Activated naive CD8-positive, alpha-beta T cell treated with anti-CD3 and anti-CD28 coated beads for 36 hours (primary cell): ENCODE measurements around the gene NR5A2. TPM values are rescaled to one million over a fixed set of nuclear protein-coding genes. Genes with fewer than 3 reads are reported as not detected.

ENCODE experiments used
- DNase-seq: peaks from one replicate; pipeline ENCODE4 v3.0.0; 2021
- H3K27ac Mint-ChIP-seq: one replicate; pipeline ENCODE4 v1.8.0; 2022; ENCODE audit warnings: mild to moderate bottlenecking, moderate library complexity, mixed read lengths
- H3K27me3 Mint-ChIP-seq: one replicate; pipeline ENCODE4 v1.8.0; 2022; ENCODE audit warnings: mild to moderate bottlenecking, mixed read lengths
- H3K36me3 Mint-ChIP-seq: one replicate; pipeline ENCODE4 v1.8.0; 2021; ENCODE audit warnings: mild to moderate bottlenecking, mixed read lengths
- H3K4me1 Mint-ChIP-seq: one replicate; pipeline ENCODE4 v1.8.0; 2021; ENCODE audit warnings: mixed read lengths
- H3K4me3 Mint-ChIP-seq: one replicate; pipeline ENCODE4 v1.8.0; 2022; ENCODE audit warnings: mild to moderate bottlenecking, moderate library complexity, mixed read lengths
- H3K9me3 Mint-ChIP-seq: one replicate; pipeline ENCODE4 v1.8.0; 2022; ENCODE audit warnings: mixed read lengths
- total RNA-seq, 2 experiments: library from RNA; stranded (reverse); gene quantifications; one replicate each; pipeline ENCODE4 v1.2.3, GENCODE V29; 2021

The NR5A2 gene
- total RNA-seq, 2 experiments from 2014 or later = 0.06 to 0.08 TPM

GRCh38 chr1:200147742-200148141 is 120.2 kb downstream of the NR5A2 start:
- Mint-ChIP-seq H3K36me3 (no peaks in the 10 kb centered on the region), H3K27ac (no peak overlapping the region), H3K27me3 (no peaks in the 10 kb centered on the region), H3K4me3 (no peak overlapping the region), H3K9me3 (no peaks in the 10 kb centered on the region), H3K4me1 (peaks cover 22% of the 10 kb centered on the region)
- DNase-seq = no peak

GRCh38 chr1:200150006-200150405 is 122.5 kb downstream of the NR5A2 start:
- H3K27me3 Mint-ChIP-seq = no peaks in the 10 kb centered on the region
- DNase-seq = no peak
- H3K36me3 Mint-ChIP-seq = peaks cover 5% of the 10 kb centered on the region
- H3K27ac Mint-ChIP-seq = no peak overlapping the region
- H3K4me1 Mint-ChIP-seq = peaks cover 41% of the 10 kb centered on the region
- H3K9me3 Mint-ChIP-seq = no peaks in the 10 kb centered on the region
- H3K4me3 Mint-ChIP-seq = no peak overlapping the region

- peak; percentile 17 for DNase-seq
- peaks cover 41% of the 10 kb centered on the region for H3K4me1 Mint-ChIP-seq
- peaks cover 5% of the 10 kb centered on the region for H3K36me3 Mint-ChIP-seq
Measured at GRCh38 chr1:200150721-200151120, 123.2 kb downstream of the NR5A2 start.

GRCh38 chr1:200152336-200152735 is 124.8 kb downstream of the NR5A2 start:
- H3K36me3 Mint-ChIP-seq = peaks cover 5% of the 10 kb centered on the region
- H3K27ac Mint-ChIP-seq = no peak overlapping the region
- H3K4me3 Mint-ChIP-seq = no peak overlapping the region
- H3K4me1 Mint-ChIP-seq = peaks cover 43% of the 10 kb centered on the region
- DNase-seq = no peak
- no peaks in the 10 kb centered on the region for H3K27me3 Mint-ChIP-seq
- no peaks in the 10 kb centered on the region for H3K9me3 Mint-ChIP-seq

More at GRCh38 chr1:200150721-200151120, 123.2 kb downstream of the NR5A2 start:
- no peaks in the 10 kb centered on the region for H3K27me3 Mint-ChIP-seq
- no peaks in the 10 kb centered on the region for H3K9me3 Mint-ChIP-seq
- no peak overlapping the region for H3K4me3 Mint-ChIP-seq
- peak overlapping the region; percentile 10 for H3K27ac Mint-ChIP-seq

GRCh38 chr1:200153277-200154055 is 126.0 kb downstream of the NR5A2 start:
- Mint-ChIP-seq H3K4me1 (peaks cover 43% of the 10 kb centered on the region), H3K4me3 (peak overlapping the region; percentile 57), H3K27ac (peak overlapping the region; percentile 96), H3K36me3 (peaks cover 5% of the 10 kb centered on the region), H3K27me3 (no peaks in the 10 kb centered on the region), H3K9me3 (no peaks in the 10 kb centered on the region)
- peak; percentile 61 for DNase-seq

GRCh38 chr1:200154069-200154767 is 126.7 kb downstream of the NR5A2 start:
- H3K27ac Mint-ChIP-seq = peak overlapping the region; percentile 94
- H3K4me3 Mint-ChIP-seq = peak overlapping the region; percentile 71
- DNase-seq = peak; percentile 51
- no peaks in the 10 kb centered on the region for H3K9me3 Mint-ChIP-seq
- H3K4me1 Mint-ChIP-seq = peaks cover 43% of the 10 kb centered on the region
- H3K27me3 Mint-ChIP-seq = no peaks in the 10 kb centered on the region
- H3K36me3 Mint-ChIP-seq = peaks cover 5% of the 10 kb centered on the region

- Mint-ChIP-seq H3K27ac (no peak overlapping the region), H3K4me3 (no peak overlapping the region), H3K9me3 (no peaks in the 10 kb centered on the region), H3K27me3 (no peaks in the 10 kb centered on the region), H3K36me3 (peaks cover 5% of the 10 kb centered on the region), H3K4me1 (peaks cover 21% of the 10 kb centered on the region)
- DNase-seq = no peak
Measured at GRCh38 chr1:200157715-200158114, 130.2 kb downstream of the NR5A2 start.

GRCh38 chr1:200161801-200162200 is 134.3 kb downstream of the NR5A2 start:
- DNase-seq = no peak
- no peaks in the 10 kb centered on the region for H3K9me3 Mint-ChIP-seq
- peaks cover 1% of the 10 kb centered on the region for H3K4me1 Mint-ChIP-seq
- no peak overlapping the region for H3K4me3 Mint-ChIP-seq
- H3K36me3 Mint-ChIP-seq = no peaks in the 10 kb centered on the region
- no peaks in the 10 kb centered on the region for H3K27me3 Mint-ChIP-seq
- no peak overlapping the region for H3K27ac Mint-ChIP-seq

GRCh38 chr1:200162258-200162657 is 134.7 kb downstream of the NR5A2 start:
- H3K9me3 Mint-ChIP-seq = no peaks in the 10 kb centered on the region
- no peak for DNase-seq
- no peak overlapping the region for H3K27ac Mint-ChIP-seq
- no peaks in the 10 kb centered on the region for H3K27me3 Mint-ChIP-seq
- no peaks in the 10 kb centered on the region for H3K36me3 Mint-ChIP-seq
- H3K4me1 Mint-ChIP-seq = no peaks in the 10 kb centered on the region
- no peak overlapping the region for H3K4me3 Mint-ChIP-seq

- DNase-seq = no peak
- H3K27ac Mint-ChIP-seq = no peak overlapping the region
- H3K36me3 Mint-ChIP-seq = no peaks in the 10 kb centered on the region
- H3K9me3 Mint-ChIP-seq = no peaks in the 10 kb centered on the region
- H3K27me3 Mint-ChIP-seq = no peaks in the 10 kb centered on the region
- no peak overlapping the region for H3K4me3 Mint-ChIP-seq
- no peaks in the 10 kb centered on the region for H3K4me1 Mint-ChIP-seq
Measured at GRCh38 chr1:200162877-200163276, 135.4 kb downstream of the NR5A2 start.

GRCh38 chr1:200163911-200164310 is 136.4 kb downstream of the NR5A2 start:
- no peaks in the 10 kb centered on the region for H3K27me3 Mint-ChIP-seq
- H3K4me3 Mint-ChIP-seq = no peak overlapping the region
- no peak overlapping the region for H3K27ac Mint-ChIP-seq
- no peaks in the 10 kb centered on the region for H3K9me3 Mint-ChIP-seq
- H3K36me3 Mint-ChIP-seq = no peaks in the 10 kb centered on the region
- no peak for DNase-seq
- H3K4me1 Mint-ChIP-seq = no peaks in the 10 kb centered on the region

- H3K4me1 Mint-ChIP-seq = no peaks in the 10 kb centered on the region
- no peaks in the 10 kb centered on the region for H3K36me3 Mint-ChIP-seq
- H3K4me3 Mint-ChIP-seq = no peak overlapping the region
- no peaks in the 10 kb centered on the region for H3K27me3 Mint-ChIP-seq
- no peaks in the 10 kb centered on the region for H3K9me3 Mint-ChIP-seq
- H3K27ac Mint-ChIP-seq = no peak overlapping the region
- DNase-seq = no peak
Measured at GRCh38 chr1:200165493-200166220, 138.1 kb downstream of the NR5A2 start.

- Mint-ChIP-seq H3K36me3 (no peaks in the 10 kb centered on the region), H3K27ac (no peak overlapping the region), H3K4me3 (no peak overlapping the region), H3K9me3 (no peaks in the 10 kb centered on the region), H3K4me1 (no peaks in the 10 kb centered on the region), H3K27me3 (no peaks in the 10 kb centered on the region)
- no peak for DNase-seq
Measured at GRCh38 chr1:200166411-200166810, 138.9 kb downstream of the NR5A2 start.

GRCh38 chr1:200168926-200169325 is 141.4 kb downstream of the NR5A2 start:
- Mint-ChIP-seq H3K36me3 (no peaks in the 10 kb centered on the region), H3K4me1 (no peaks in the 10 kb centered on the region), H3K27me3 (no peaks in the 10 kb centered on the region)

GRCh38 chr1:200172311-200172710 is 144.8 kb downstream of the NR5A2 start:
- Mint-ChIP-seq H3K9me3 (no peaks in the 10 kb centered on the region), H3K27ac (no peak overlapping the region), H3K4me3 (no peak overlapping the region), H3K36me3 (no peaks in the 10 kb centered on the region), H3K4me1 (peaks cover 3% of the 10 kb centered on the region), H3K27me3 (no peaks in the 10 kb centered on the region)
- no peak for DNase-seq

More at GRCh38 chr1:200168926-200169325, 141.4 kb downstream of the NR5A2 start:
- Mint-ChIP-seq H3K4me3 (no peak overlapping the region), H3K9me3 (no peaks in the 10 kb centered on the region), H3K27ac (no peak overlapping the region)
- DNase-seq = no peak
